Smooth muscle cell (in vitro differentiated cells): ENCODE measurements around the gene SMIM36. TPM values are rescaled to one million over a fixed set of nuclear protein-coding genes. Genes with fewer than 3 reads are reported as not detected.

Source experiments
- DNase-seq: peaks from one replicate; lab custom pipeline; 2025; ENCODE audit not compliant: unreplicated experiment; lab: John Stamatoyannopoulos, UW
- H2AFZ ChIP-seq: fragments of 200-600 bp; sonication (generic); 2 replicates; pipeline ENCODE4 v1.6.0; 2016; ENCODE audit warnings: antibody characterized with exemption, low read depth, mild to moderate bottlenecking
- H3F3A ChIP-seq: fragments of 200-600 bp; sonication (generic); 2 replicates; pipeline ENCODE4 v1.6.0; 2017; ENCODE audit warnings: antibody characterized with exemption, low read depth
- H3K27ac ChIP-seq: fragments of 200-600 bp; sonication (generic); 2 replicates; pipeline ENCODE4 v1.5.1; 2016; ENCODE audit warnings: low read depth, mild to moderate bottlenecking
- H3K27me3 ChIP-seq: fragments of 200-600 bp; sonication (generic); 2 replicates; pipeline ENCODE4 v1.6.1; 2016; ENCODE audit warnings: low read depth, mild to moderate bottlenecking
- H3K36me3 ChIP-seq: fragments of 200-600 bp; sonication (generic); 2 replicates; pipeline ENCODE4 v1.5.1; 2016; ENCODE audit warnings: low read depth
- H3K4me1 ChIP-seq: fragments of 200-600 bp; sonication (generic); 2 replicates; pipeline ENCODE4 v1.5.1; 2016; ENCODE audit warnings: low read depth
- H3K4me2 ChIP-seq: fragments of 200-600 bp; sonication (generic); 2 replicates; pipeline ENCODE4 v1.6.0; 2016; ENCODE audit warnings: mild to moderate bottlenecking
- H3K4me3 ChIP-seq: fragments of 200-600 bp; sonication (generic); 2 replicates; pipeline ENCODE4 v1.5.1; 2016; ENCODE audit warnings: mild to moderate bottlenecking
- H3K79me2 ChIP-seq: fragments of 200-600 bp; sonication (generic); 2 replicates; pipeline ENCODE4 v1.6.0; 2016; ENCODE audit warnings: low read depth, mild to moderate bottlenecking
- H3K9ac ChIP-seq: fragments of 200-600 bp; sonication (generic); 2 replicates; pipeline ENCODE4 v1.6.0; 2016; ENCODE audit warnings: low read depth
- H3K9me3 ChIP-seq: fragments of 200-600 bp; sonication (generic); replicated peaks from 2 replicates; pipeline ENCODE4 v1.5.1; 2016; ENCODE audit warnings: low read depth
- H4K20me1 ChIP-seq: fragments of 200-600 bp; sonication (generic); 2 replicates; pipeline ENCODE4 v1.6.0; 2016; ENCODE audit warnings: low read depth
- CTCF ChIP-seq: fragments of 200-600 bp; sonication (generic); IDR thresholded peaks from 2 replicates; pipeline ENCODE4 v1.5.1; 2017; ENCODE audit warnings: borderline replicate concordance, mild to moderate bottlenecking, antibody characterized with exemption; ENCODE audit not compliant: insufficient read depth, poor library complexity, severe bottlenecking
- WGBS: methylation state at CpG from one replicate; pipeline ENCODE4 v1.1.7; 2016; ENCODE audit warnings: low lambda C conversion rate; 5-methylcytosine and 5-hydroxymethylcytosine counted together
- polyA plus RNA-seq: library from polyadenylated mRNA; unstranded; fragments of >200 nt; fragmentation: Nextera tagmentation; extraction: Ambion mirVana; gene quantifications from 2 replicates; pipeline ENCODE4 v1.2.1, GENCODE V29; 2016
- total RNA-seq: library from RNA; depleted of rRNA; stranded (reverse); fragments of >200 nt; gene quantifications from 2 replicates; pipeline ENCODE4 v1.2.3, GENCODE V29; 2014

SMIM36 gene
- total and polyA plus RNA-seq, 2 experiments from 2014 or later: not detected

- H3K9ac ChIP-seq: no peak overlapping the region
- no peak for DNase-seq
- H4K20me1 ChIP-seq: no peaks in the 10 kb centered on the region
- no peaks in the 10 kb centered on the region for H3K27me3 ChIP-seq
- H3K27ac ChIP-seq: no peak overlapping the region
- no peak for TF ChIP-seq CTCF
- H3F3A ChIP-seq: no peaks in the 10 kb centered on the region
- H3K9me3 ChIP-seq: no peaks in the 10 kb centered on the region
- H3K4me2 ChIP-seq: no peak overlapping the region
- WGBS: 100% methylated on average over 2 of the region's 2 CpGs
- no peaks in the 10 kb centered on the region for H3K4me1 ChIP-seq
- H3K4me3 ChIP-seq: no peak overlapping the region
- H2AFZ ChIP-seq: no peak overlapping the region
- H3K36me3 ChIP-seq: no peaks in the 10 kb centered on the region
- no peaks in the 10 kb centered on the region for H3K79me2 ChIP-seq
These were observed 35.2 kb upstream of the SMIM36 start for GRCh38 chr17:55546481-55546880.

- H2AFZ ChIP-seq: no peak overlapping the region
- TF ChIP-seq CTCF: no peak
- no peaks in the 10 kb centered on the region for H3F3A ChIP-seq
- no peak overlapping the region for H3K9ac ChIP-seq
- H3K27me3 ChIP-seq: no peaks in the 10 kb centered on the region
- H4K20me1 ChIP-seq: no peaks in the 10 kb centered on the region
- whole genome bisulfite sequencing: 85% methylated on average over 6 of the region's 6 CpGs
- DNase-seq: no peak
- no peaks in the 10 kb centered on the region for H3K4me1 ChIP-seq
- H3K36me3 ChIP-seq: no peaks in the 10 kb centered on the region
- H3K4me2 ChIP-seq: no peak overlapping the region
- H3K9me3 ChIP-seq: no peaks in the 10 kb centered on the region
- no peaks in the 10 kb centered on the region for H3K79me2 ChIP-seq
- H3K4me3 ChIP-seq: no peak overlapping the region
- H3K27ac ChIP-seq: no peak overlapping the region
These were observed 34.6 kb upstream of the SMIM36 start for GRCh38 chr17:55545806-55546205.

- no peak overlapping the region for H2AFZ ChIP-seq
- no peaks in the 10 kb centered on the region for H3F3A ChIP-seq
- no peaks in the 10 kb centered on the region for H3K9me3 ChIP-seq
- no peak overlapping the region for H3K4me2 ChIP-seq
- no peak overlapping the region for H3K4me3 ChIP-seq
- H3K27ac ChIP-seq: no peak overlapping the region
- no peak for DNase-seq
- no peaks in the 10 kb centered on the region for H3K79me2 ChIP-seq
- TF ChIP-seq CTCF: no peak
- no peaks in the 10 kb centered on the region for H3K27me3 ChIP-seq
- H3K36me3 ChIP-seq: no peaks in the 10 kb centered on the region
- no peaks in the 10 kb centered on the region for H3K4me1 ChIP-seq
- H3K9ac ChIP-seq: no peak overlapping the region
- no peaks in the 10 kb centered on the region for H4K20me1 ChIP-seq
These were observed 32.5 kb upstream of the SMIM36 start for GRCh38 chr17:55543709-55544108.

- Histone ChIP-seq H3K4me3 (no peak overlapping the region), H3K27ac (no peak overlapping the region), H3K4me1 (no peaks in the 10 kb centered on the region), H3K9me3 (no peaks in the 10 kb centered on the region), H3F3A (no peaks in the 10 kb centered on the region), H3K79me2 (no peaks in the 10 kb centered on the region), H3K4me2 (no peak overlapping the region), H3K36me3 (no peaks in the 10 kb centered on the region), H4K20me1 (no peaks in the 10 kb centered on the region), H2AFZ (no peak overlapping the region), H3K27me3 (no peaks in the 10 kb centered on the region), H3K9ac (no peak overlapping the region)
- DNase-seq: no peak
- 62% methylated on average over 4 of the region's 4 CpGs for WGBS
- no peak for TF ChIP-seq CTCF
These were observed 29.3 kb upstream of the SMIM36 start for GRCh38 chr17:55540414-55541091.
